IMR-90 (cell line): ENCODE results near the gene B3GAT3. TPM values are rescaled to one million over a fixed set of nuclear protein-coding genes. Genes with fewer than 3 reads are reported as not detected.

Experiments used
- ATAC-seq: fragments of 200-7000 bp; cut with Tn5 transposase; 2 replicates; pipeline ENCODE4 v1.9.1; 2020; ENCODE audit warnings: low read depth, mild to moderate bottlenecking, moderate library complexity
- BruUV-seq: library from RNA; stranded (reverse); fragments of 400-500 nt; replicated peaks from 2 replicates; lab custom pipeline; 2021; lab: Mats Ljungman, UMichigan
- CTCF ChIA-PET: fragments of 300-600 bp; formaldehyde crosslinking; extraction: SDS; loops from one replicate; lab custom pipeline; 2021; ENCODE audit warnings: antibody characterized with exemption; lab: Yijun Ruan, JAX
- POLR2A ChIA-PET: fragments of 300-600 bp; sonication (Branson Sonifier 250); formaldehyde crosslinking; loops from one replicate; lab custom pipeline; 2022; ENCODE audit warnings: antibody characterized with exemption; ENCODE audit not compliant: unreplicated experiment; lab: Charles Lee
- DNase-seq: peaks from one replicate; pipeline ENCODE4 v3.0.0; 2013
- H2AFZ ChIP-seq: replicated peaks from 2 replicates; pipeline ENCODE3; 2013; ENCODE audit warnings: low read length, mild to moderate bottlenecking; ENCODE audit not compliant: poor library complexity
- H2AK5ac ChIP-seq: 2 replicates; pipeline ENCODE4 v1.6.1; 2013; ENCODE audit warnings: low read depth, low read length, inconsistent platforms
- H2AK9ac ChIP-seq: replicated peaks from 2 replicates; pipeline ENCODE3; 2013; ENCODE audit warnings: mild to moderate bottlenecking, low read depth, low read length, moderate library complexity; ENCODE audit not compliant: poor library complexity
- H2BK120ac ChIP-seq: 2 replicates; pipeline ENCODE4 v1.6.1; 2013; ENCODE audit warnings: low read depth, low read length, inconsistent platforms
- H2BK15ac ChIP-seq: 3 replicates; pipeline ENCODE4 v1.6.1; 2013; ENCODE audit warnings: low read depth, low read length, inconsistent platforms
- H2BK20ac ChIP-seq: 2 replicates; pipeline ENCODE4 v1.6.1; 2013; ENCODE audit warnings: low read depth, mild to moderate bottlenecking, inconsistent platforms, low read length, moderate library complexity
- H2BK5ac ChIP-seq: 2 replicates; pipeline ENCODE4 v1.6.1; 2013; ENCODE audit warnings: mild to moderate bottlenecking, low read depth, low read length, inconsistent platforms; ENCODE audit not compliant: poor library complexity, severe bottlenecking
- H3K14ac ChIP-seq: replicated peaks from 2 replicates; pipeline ENCODE4 v1.6.1; 2013; ENCODE audit warnings: low read depth, low read length, inconsistent platforms
- H3K18ac ChIP-seq: 2 replicates; pipeline ENCODE4 v1.6.1; 2013; ENCODE audit warnings: low read depth, low read length, control low read depth
- H3K23ac ChIP-seq: 2 replicates; pipeline ENCODE4 v1.6.1; 2013; ENCODE audit warnings: low read depth, low read length, inconsistent platforms
- H3K27ac ChIP-seq: 2 replicates; pipeline ENCODE4 v1.5.1; 2013; ENCODE audit warnings: mild to moderate bottlenecking, control low read depth, low read length; ENCODE audit not compliant: insufficient read depth
- H3K27me3 ChIP-seq: 2 replicates; pipeline ENCODE4 v1.6.1; 2013; ENCODE audit warnings: low read length; ENCODE audit not compliant: control insufficient read depth, insufficient read depth
- H3K36me3 ChIP-seq: 2 replicates; pipeline ENCODE4 v1.6.1; 2013; ENCODE audit warnings: low read length, mixed read lengths; ENCODE audit not compliant: control insufficient read depth, insufficient read depth
- H3K4ac ChIP-seq: 2 replicates; pipeline ENCODE4 v1.6.1; 2013; ENCODE audit warnings: low read depth, low read length, inconsistent platforms
- H3K4me1 ChIP-seq: 2 replicates; pipeline ENCODE4 v1.6.1; 2013; ENCODE audit warnings: low read length, mixed read lengths; ENCODE audit not compliant: control insufficient read depth, insufficient read depth
- H3K4me2 ChIP-seq: 2 replicates; pipeline ENCODE4 v1.6.1; 2013; ENCODE audit warnings: low read depth, mild to moderate bottlenecking, control low read depth, low read length, moderate library complexity
- H3K4me3 ChIP-seq: 2 replicates; pipeline ENCODE4 v1.5.1; 2013; ENCODE audit warnings: low read depth, mild to moderate bottlenecking, control low read depth, low read length, moderate library complexity; ENCODE audit not compliant: insufficient read depth
- H3K56ac ChIP-seq: 2 replicates; pipeline ENCODE4 v1.6.1; 2013; ENCODE audit warnings: low read length, inconsistent platforms; ENCODE audit not compliant: insufficient read depth; ENCODE audit errors: extremely low read depth
- H3K79me1 ChIP-seq, 2 experiments: 2 replicates each; pipeline ENCODE4 v1.6.1; 2013; ENCODE audit warnings: low read length in 2 of 2, inconsistent platforms in 1 of 2, low read depth in 1 of 2
- H3K9ac ChIP-seq: 2 replicates; pipeline ENCODE4 v1.6.1; 2013; ENCODE audit warnings: low read depth, low read length, control low read depth
- H3K9me1 ChIP-seq: 2 replicates; pipeline ENCODE4 v1.6.1; 2013; ENCODE audit warnings: low read length, inconsistent platforms; ENCODE audit not compliant: insufficient read depth
- H3K9me3 ChIP-seq: 2 replicates; pipeline ENCODE4 v1.6.1; 2013; ENCODE audit warnings: low read length; ENCODE audit not compliant: control insufficient read depth, insufficient read depth
- H4K20me1 ChIP-seq: 2 replicates; pipeline ENCODE4 v1.6.1; 2013; ENCODE audit warnings: low read length, inconsistent platforms; ENCODE audit not compliant: insufficient read depth
- H4K5ac ChIP-seq: 2 replicates; pipeline ENCODE4 v1.6.1; 2013; ENCODE audit warnings: mild to moderate bottlenecking, low read depth, low read length, control low read depth
- H4K8ac ChIP-seq, 2 experiments: 2 replicates each; pipeline ENCODE4 v1.6.1; 2013; ENCODE audit warnings: low read depth in 2 of 2, low read length in 2 of 2, control low read depth in 1 of 2, inconsistent platforms in 1 of 2
- H4K91ac ChIP-seq: 2 replicates; pipeline ENCODE4 v1.6.1; 2013; ENCODE audit warnings: low read depth, low read length, inconsistent platforms; ENCODE audit not compliant: insufficient read depth
- BHLHE40 ChIP-seq: fragments of 150-350 bp; IDR thresholded peaks from 2 replicates; pipeline ENCODE4 v1.6.1; 2016; ENCODE audit warnings: mild to moderate bottlenecking, low read depth, low read length
- CHD1 ChIP-seq: IDR thresholded peaks from 2 replicates; pipeline ENCODE4 v1.6.1; 2012; ENCODE audit warnings: low read depth, low read length, improper control_type of control experiment
- FOS ChIP-seq: fragments of 150-350 bp; IDR thresholded peaks from 2 replicates; pipeline ENCODE4 v1.6.1; 2016; ENCODE audit warnings: low read depth, low read length
- POLR2A ChIP-seq: IDR thresholded peaks from 2 replicates; pipeline ENCODE4 v1.6.1; 2012; ENCODE audit warnings: mild to moderate bottlenecking, low read depth, low read length
- RAD21 ChIP-seq: IDR thresholded peaks from 2 replicates; pipeline ENCODE4 v1.6.1; 2012; ENCODE audit warnings: low read length, improper control_type of control experiment
- SMC3 ChIP-seq: fragments of 150-350 bp; IDR thresholded peaks from 2 replicates; pipeline ENCODE4 v1.6.1; 2016; ENCODE audit warnings: low read depth, mild to moderate bottlenecking, antibody characterized with exemption, low read length, moderate library complexity
- WGBS, 2 experiments: methylation state at CpG; one replicate each; pipeline versions ENCODE4 v1.1.5 to v1.1.7; 2013; ENCODE audit warnings: missing lambda C conversion rate in 2 of 2; ENCODE audit not compliant: insufficient read length in 1 of 2; ENCODE audit errors: extremely low coverage in 2 of 2; 5-methylcytosine and 5-hydroxymethylcytosine counted together
- dilution Hi-C: fragments of 300-500 bp; cut with HindIII; formaldehyde crosslinking; loops from one replicate; pipeline ENCODE4 v1.14.3; 2018; ENCODE audit warnings: low sequenced_read_pairs; ENCODE audit not compliant: unreplicated experiment
- in situ Hi-C: fragments of 300-500 bp; cut with MboI; formaldehyde crosslinking; loops from 3 replicates; pipeline ENCODE4 v1.14.3; 2019; ENCODE audit warnings: low sequenced_read_pairs, inconsistent platforms, mixed read lengths
- intact Hi-C: fragments of 100-400 bp; cut with micrococcal nuclease; formaldehyde crosslinking; loops from 2 replicates; pipeline ENCODE4 v1.10.0; 2022
- polyA plus RNA-seq, 3 experiments: library from polyadenylated mRNA; depleted of rRNA; stranded (reverse); fragments of >200 nt; gene quantifications; 2 replicates each; pipeline ENCODE4 v1.2.3, GENCODE V29; 2012; ENCODE audit warnings: low replicate concordance in 1 of 3
- total RNA-seq: library from RNA; depleted of rRNA; stranded (reverse); fragments of >200 nt; gene quantifications from 2 replicates; pipeline ENCODE4 v1.2.3, GENCODE V29; 2012
- TF ChIP-seq, protein P1 (sequence below): conservative IDR thresholded peaks from 2 replicates; pipeline ENCODE4 v1.5.1; 2012; ENCODE audit warnings: mild to moderate bottlenecking, low read depth, low read length, improper control_type of control experiment
- TF ChIP-seq, protein P2 (sequence below): fragments of 150-350 bp; IDR thresholded peaks from 2 replicates; pipeline ENCODE4 v1.6.1; 2017; ENCODE audit warnings: mild to moderate bottlenecking, antibody characterized with exemption, low read length, low read depth

The B3GAT3 gene
- total and polyA plus RNA-seq, 2 of the 4 experiments (the other 2 are of a cell fraction) = 10.4 to 38.4 TPM

DNA sequence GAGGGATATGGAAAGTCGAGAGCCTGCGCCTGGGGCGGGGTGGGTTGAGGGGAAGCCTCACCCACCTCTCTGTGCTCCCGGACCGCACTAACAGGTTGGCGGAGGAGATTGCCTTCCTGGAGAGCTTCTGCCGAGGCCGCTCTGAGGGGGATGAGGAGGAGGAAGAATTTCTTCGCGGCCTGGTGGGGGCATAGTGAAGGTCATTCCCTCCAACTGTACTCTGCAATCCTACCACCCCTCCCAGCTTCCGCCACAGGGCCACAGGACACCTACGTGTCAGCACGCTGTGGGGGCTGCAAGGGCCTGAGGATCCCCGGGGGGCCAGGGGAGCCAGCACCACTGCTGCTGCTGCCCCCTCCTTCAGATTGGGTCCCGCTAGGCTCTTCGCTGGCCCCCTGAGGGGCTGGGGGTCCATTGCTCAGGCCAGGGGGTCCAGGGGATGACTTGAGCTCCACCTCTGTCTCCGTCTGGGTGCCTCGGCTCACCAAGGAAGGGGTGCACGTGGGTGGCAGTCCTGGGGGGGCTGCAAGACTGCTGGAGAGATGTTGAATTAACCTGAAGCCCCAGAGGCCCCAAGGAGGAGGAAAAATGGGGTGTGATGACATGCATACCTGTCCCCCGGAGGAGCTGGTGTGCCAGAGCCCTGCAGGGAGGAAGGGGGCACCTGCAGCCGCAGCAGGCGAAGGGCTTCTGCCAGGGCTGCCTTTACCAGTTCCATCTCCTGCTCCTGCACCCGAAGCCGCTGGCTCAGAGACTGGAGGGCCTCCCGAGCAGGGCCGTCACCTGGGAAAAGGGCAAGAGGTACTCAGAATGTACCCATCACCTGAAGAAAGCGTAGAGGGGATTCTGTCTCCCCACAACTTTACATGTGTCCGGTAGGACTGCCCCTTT lies 10.7 kb downstream of the B3GAT3 start (continued):
- TF ChIP-seq BHLHE40 (no peak), RAD21 (no peak), CHD1 (no peak), POLR2A (no peak)

DNA sequence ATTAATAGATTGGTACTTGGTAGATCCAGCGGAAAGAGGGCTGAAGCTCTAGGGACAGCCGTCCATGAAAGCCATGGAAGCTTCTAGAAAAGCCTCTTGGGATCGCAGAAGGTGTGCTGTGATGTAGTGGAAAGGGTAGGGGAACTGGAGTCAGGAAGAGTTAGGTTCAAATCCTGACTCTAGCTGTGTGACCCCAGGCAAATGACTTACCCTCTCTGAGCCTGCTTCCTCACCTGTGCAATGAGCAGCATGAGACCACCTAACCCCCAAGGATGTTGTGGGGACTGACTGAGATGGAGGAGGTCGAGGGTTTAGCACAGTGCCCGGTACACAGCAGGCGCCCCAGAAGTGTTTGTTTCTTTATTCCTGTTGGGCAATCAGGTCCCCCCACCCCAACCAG lies 11.4 kb downstream of the B3GAT3 start:
- Histone ChIP-seq H3K27me3 (no peaks in the 10 kb centered on the region), H3K23ac (0 out of 2 replicates have a peak overlapping the region, but pooled peaks have one; percentile 11), H2BK5ac (no peak overlapping the region), H4K91ac (no peak overlapping the region), H3K56ac (no peak overlapping the region), H3K14ac (no peak overlapping the region), H3K9ac (no peak overlapping the region), H3K9me1 (no peaks in the 10 kb centered on the region), H3K79me1 (peaks cover 14 to 21% of the 10 kb centered on the region in 2 experiments; a peak in 3 of 4 replicates), H2AFZ (no peak overlapping the region), H4K8ac (no peak overlapping the region; a peak in 1 of 4 replicates), H2BK20ac (no peak overlapping the region), H2AK9ac (no peak overlapping the region), H3K4me3 (no peak overlapping the region), H3K9me3 (no peaks in the 10 kb centered on the region), H3K4ac (no peak overlapping the region), H4K20me1 (peaks cover 11% of the 10 kb centered on the region), H4K5ac (no peak overlapping the region), H3K4me1 (peaks cover 10% of the 10 kb centered on the region), H3K4me2 (no peak overlapping the region), H2AK5ac (no peak overlapping the region), H2BK120ac (no peak overlapping the region), H3K36me3 (peaks cover 29% of the 10 kb centered on the region), H2BK15ac (no peak overlapping the region), H3K27ac (no peak overlapping the region), H3K18ac (no peak overlapping the region)
- TF ChIP-seq, protein P1, sequence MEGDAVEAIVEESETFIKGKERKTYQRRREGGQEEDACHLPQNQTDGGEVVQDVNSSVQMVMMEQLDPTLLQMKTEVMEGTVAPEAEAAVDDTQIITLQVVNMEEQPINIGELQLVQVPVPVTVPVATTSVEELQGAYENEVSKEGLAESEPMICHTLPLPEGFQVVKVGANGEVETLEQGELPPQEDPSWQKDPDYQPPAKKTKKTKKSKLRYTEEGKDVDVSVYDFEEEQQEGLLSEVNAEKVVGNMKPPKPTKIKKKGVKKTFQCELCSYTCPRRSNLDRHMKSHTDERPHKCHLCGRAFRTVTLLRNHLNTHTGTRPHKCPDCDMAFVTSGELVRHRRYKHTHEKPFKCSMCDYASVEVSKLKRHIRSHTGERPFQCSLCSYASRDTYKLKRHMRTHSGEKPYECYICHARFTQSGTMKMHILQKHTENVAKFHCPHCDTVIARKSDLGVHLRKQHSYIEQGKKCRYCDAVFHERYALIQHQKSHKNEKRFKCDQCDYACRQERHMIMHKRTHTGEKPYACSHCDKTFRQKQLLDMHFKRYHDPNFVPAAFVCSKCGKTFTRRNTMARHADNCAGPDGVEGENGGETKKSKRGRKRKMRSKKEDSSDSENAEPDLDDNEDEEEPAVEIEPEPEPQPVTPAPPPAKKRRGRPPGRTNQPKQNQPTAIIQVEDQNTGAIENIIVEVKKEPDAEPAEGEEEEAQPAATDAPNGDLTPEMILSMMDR = no peak
- no peak for TF ChIP-seq SMC3
- TF ChIP-seq RAD21 = no peak
- no peak for TF ChIP-seq CHD1
- TF ChIP-seq, protein P2, sequence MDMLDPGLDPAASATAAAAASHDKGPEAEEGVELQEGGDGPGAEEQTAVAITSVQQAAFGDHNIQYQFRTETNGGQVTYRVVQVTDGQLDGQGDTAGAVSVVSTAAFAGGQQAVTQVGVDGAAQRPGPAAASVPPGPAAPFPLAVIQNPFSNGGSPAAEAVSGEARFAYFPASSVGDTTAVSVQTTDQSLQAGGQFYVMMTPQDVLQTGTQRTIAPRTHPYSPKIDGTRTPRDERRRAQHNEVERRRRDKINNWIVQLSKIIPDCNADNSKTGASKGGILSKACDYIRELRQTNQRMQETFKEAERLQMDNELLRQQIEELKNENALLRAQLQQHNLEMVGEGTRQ = no peak
- TF ChIP-seq FOS = no peak
- dilution Hi-C loops (no loop called here), intact Hi-C loops (loop anchor here (5.0 kb wide), 1 partner anchor 252 kb away; no protein-coding TSS in a partner anchor), in situ Hi-C loops (no loop called here)
- CTCF ChIA-PET = no interaction called here
- no TSS peak for BruUV-seq
- POLR2A ChIA-PET = no interaction called here
- ATAC-seq = no peak
- WGBS, 2 experiments = 88% methylated on average over 2 of the region's 6 CpGs; no CpG with 5 or more reads in 1 of the 2 experiments
- DNase-seq = no peak
